ENCODE measurements around the gene FRAT1.

FRAT1 gene

DNA sequence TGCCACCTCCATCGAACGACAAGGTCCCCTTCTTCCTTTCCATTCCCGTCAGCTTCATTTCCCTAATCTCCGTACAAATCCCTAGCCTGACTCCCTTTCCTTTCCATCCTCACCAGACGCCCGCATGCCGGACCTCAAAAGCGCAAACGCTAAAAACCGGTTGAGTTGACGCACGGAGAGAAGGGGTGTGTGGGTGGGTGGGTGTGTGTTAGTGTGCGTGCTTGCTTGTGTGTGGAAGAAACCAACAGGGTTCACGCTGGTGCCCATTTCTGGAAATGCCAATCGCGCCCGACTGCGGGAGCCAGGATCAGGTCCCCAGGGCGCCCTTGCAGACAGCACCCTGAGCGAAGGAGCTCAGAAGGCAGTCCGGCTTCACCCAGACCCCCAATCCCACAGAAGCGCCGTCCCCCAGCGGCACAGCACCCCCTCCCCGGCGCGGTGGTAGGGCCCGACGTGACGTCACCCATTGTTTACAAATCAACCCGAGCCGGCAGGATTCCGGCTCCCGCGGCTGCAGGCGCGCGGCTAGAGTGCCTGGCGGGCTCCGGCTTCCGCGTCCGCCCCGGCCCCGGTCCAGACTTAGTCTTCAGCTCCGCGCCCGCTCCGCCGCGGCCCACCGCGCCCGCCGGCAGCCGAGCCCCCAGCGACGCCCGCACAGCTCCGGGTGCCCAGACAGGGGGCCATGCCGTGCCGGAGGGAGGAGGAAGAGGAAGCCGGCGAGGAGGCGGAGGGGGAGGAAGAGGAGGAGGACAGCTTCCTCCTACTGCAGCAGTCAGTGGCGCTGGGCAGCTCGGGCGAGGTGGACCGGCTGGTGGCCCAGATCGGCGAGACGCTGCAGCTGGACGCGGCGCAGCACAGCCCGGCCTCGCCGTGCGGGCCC, at the start of gene FRAT1 (continued):
- TF ChIP-seq, protein P1, sequence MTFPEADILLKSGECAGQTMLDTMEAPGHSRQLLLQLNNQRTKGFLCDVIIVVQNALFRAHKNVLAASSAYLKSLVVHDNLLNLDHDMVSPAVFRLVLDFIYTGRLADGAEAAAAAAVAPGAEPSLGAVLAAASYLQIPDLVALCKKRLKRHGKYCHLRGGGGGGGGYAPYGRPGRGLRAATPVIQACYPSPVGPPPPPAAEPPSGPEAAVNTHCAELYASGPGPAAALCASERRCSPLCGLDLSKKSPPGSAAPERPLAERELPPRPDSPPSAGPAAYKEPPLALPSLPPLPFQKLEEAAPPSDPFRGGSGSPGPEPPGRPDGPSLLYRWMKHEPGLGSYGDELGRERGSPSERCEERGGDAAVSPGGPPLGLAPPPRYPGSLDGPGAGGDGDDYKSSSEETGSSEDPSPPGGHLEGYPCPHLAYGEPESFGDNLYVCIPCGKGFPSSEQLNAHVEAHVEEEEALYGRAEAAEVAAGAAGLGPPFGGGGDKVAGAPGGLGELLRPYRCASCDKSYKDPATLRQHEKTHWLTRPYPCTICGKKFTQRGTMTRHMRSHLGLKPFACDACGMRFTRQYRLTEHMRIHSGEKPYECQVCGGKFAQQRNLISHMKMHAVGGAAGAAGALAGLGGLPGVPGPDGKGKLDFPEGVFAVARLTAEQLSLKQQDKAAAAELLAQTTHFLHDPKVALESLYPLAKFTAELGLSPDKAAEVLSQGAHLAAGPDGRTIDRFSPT (tag by site-specific recombination; IDR thresholded peaks at IDR 0.05) = 0 out of 2 replicates have a peak, but pooled peaks have one; percentile 5
- TF ChIP-seq ZNF777 (tag by site-specific recombination; IDR thresholded peaks at IDR 0.05; ENCODE audit: borderline replicate concordance) (no peak), GLIS1 (tag by site-specific recombination; IDR thresholded peaks at IDR 0.05) (peak; percentile 80), ZNF585B (tag by site-specific recombination; IDR thresholded peaks at IDR 0.05) (no peak), KLF9 (tag by site-specific recombination; IDR thresholded peaks at IDR 0.05; ENCODE audit: low read depth) (peak; percentile 98), OSR2 (tag by site-specific recombination; IDR thresholded peaks at IDR 0.05) (peak; percentile 74), ZNF600 (tag by site-specific recombination; IDR thresholded peaks at IDR 0.05) (0 out of 2 replicates have a peak, but pooled peaks have one; percentile 25), ZNF645 (tag by site-specific recombination; IDR thresholded peaks at IDR 0.05) (no peak), ZNF433 (tag by site-specific recombination; IDR thresholded peaks at IDR 0.05; ENCODE audit: low read depth) (no peak), ZNF423 (tag by site-specific recombination; IDR thresholded peaks at IDR 0.05) (0 out of 2 replicates have a peak, but pooled peaks have one; percentile 31), ZNF558 (tag by site-specific recombination; IDR thresholded peaks at IDR 0.05) (no peak), ZSCAN16 (tag by site-specific recombination; IDR thresholded peaks at IDR 0.05) (no peak), ZBTB8A (tag by site-specific recombination; IDR thresholded peaks at IDR 0.05) (peak; percentile 75), HOXA7 (CRISPR knock-in tag; IDR thresholded peaks at IDR 0.05; ENCODE audit: borderline replicate concordance) (no peak), ZNF404 (tag by site-specific recombination; IDR thresholded peaks at IDR 0.05) (no peak), GFI1B (tag by site-specific recombination; IDR thresholded peaks at IDR 0.05) (no peak), ZNF148 (tag by site-specific recombination; IDR thresholded peaks at IDR 0.05; ENCODE audit: borderline replicate concordance) (no peak), ZFP69B (tag by site-specific recombination; IDR thresholded peaks at IDR 0.05) (peak; percentile 81; the same call in 1 of the 2 replicates), MEIS1 (CRISPR knock-in tag; IDR thresholded peaks at IDR 0.05; ENCODE audit: borderline replicate concordance) (no peak), ZNF214 (tag by site-specific recombination; IDR thresholded peaks at IDR 0.05; ENCODE audit: borderline replicate concordance) (no peak), ZNF837 (tag by site-specific recombination; IDR thresholded peaks at IDR 0.05) (no peak), AEBP2 (tag by site-specific recombination; IDR thresholded peaks at IDR 0.05; ENCODE audit: borderline replicate concordance) (no peak), ZNF175 (tag by site-specific recombination; IDR thresholded peaks at IDR 0.05) (no peak), ZXDB (tag by site-specific recombination; IDR thresholded peaks at IDR 0.05) (peak; percentile 91; the same call in 1 of the 2 replicates), ZNF692 (tag by site-specific recombination; IDR thresholded peaks at IDR 0.05) (peak; percentile 85), ZNF521 (tag by site-specific recombination; IDR thresholded peaks at IDR 0.05) (no peak), ZNF223 (tag by site-specific recombination; IDR thresholded peaks at IDR 0.05) (no peak), ZNF311 (tag by site-specific recombination; IDR thresholded peaks at IDR 0.05; ENCODE audit: borderline replicate concordance) (no peak)
- TF ChIP-seq, protein P2, sequence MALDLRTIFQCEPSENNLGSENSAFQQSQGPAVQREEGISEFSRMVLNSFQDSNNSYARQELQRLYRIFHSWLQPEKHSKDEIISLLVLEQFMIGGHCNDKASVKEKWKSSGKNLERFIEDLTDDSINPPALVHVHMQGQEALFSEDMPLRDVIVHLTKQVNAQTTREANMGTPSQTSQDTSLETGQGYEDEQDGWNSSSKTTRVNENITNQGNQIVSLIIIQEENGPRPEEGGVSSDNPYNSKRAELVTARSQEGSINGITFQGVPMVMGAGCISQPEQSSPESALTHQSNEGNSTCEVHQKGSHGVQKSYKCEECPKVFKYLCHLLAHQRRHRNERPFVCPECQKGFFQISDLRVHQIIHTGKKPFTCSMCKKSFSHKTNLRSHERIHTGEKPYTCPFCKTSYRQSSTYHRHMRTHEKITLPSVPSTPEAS (tag by site-specific recombination; IDR thresholded peaks at IDR 0.05) = peak; percentile 57
